ENCODE results near the gene FAF1.

Gene FAF1

DNA sequence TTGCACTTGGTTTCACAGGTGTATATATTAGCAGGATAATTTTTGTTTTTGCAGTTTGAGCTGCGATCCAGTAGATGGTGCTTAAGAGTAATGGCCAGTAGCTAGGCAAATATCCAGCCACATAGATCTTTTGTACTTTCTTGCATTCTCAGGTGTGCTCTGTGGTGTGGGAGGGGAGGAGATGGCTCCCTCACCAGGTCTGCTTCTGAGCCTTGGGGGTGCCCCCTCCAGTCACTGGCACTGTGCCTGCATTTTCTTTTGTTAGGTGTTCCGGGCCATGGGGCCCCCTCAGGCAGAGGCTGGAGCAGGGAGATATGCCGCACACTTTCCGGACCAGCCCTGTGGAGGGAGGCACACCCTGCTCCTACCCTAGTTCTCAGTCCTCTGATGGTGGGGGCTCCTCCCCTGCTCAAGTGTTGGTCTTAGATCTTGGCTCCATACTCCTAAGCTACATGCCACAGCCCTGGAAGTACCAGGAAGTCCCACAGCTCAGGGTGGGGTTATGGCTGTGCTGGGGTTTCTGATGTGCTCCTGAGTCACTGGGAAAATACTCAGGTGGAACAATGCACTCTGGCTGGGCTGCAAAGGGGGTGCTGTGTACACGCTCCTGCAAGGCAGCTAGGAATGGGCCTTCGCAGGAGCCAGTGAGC lies 339.3 kb downstream of the FAF1 start:
- peak in 1 of 5 experiments; percentile 8 for DNase-seq

DNA sequence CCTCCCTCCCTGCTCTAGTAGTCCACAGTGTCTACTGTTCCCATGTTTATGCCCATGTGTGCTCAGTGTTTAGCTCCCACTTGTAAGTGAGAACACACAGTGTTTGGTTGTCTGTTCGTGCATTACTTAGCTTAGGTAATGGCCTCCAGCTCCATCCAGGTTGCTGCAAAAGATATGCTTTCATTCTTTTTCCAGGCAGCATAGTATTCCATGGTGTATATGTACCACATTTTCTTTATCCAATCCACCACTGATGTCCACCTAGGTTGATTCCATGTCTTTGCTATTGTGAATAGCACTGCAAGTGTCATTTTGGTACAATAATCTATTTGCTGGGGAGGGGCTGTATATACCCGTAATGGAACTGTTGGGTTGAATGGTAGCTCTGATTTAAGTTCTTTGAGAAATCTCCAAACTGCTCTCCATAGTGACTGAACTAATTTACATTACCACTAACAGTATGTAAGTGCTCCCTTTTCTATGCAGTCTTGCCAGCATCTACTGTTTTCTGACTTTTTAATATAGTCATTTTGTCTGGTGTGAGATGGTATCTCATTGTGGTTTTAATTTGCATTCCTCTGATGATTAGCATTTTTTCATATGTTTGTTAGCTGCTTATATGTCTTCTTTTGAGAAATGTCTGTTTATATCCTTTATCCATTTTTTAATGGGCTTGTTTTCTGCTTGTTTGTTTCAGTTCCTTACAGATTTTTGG lies 344.9 kb downstream of the FAF1 start:
- peak in 1 of 5 experiments; percentile 31 for DNase-seq

DNA sequence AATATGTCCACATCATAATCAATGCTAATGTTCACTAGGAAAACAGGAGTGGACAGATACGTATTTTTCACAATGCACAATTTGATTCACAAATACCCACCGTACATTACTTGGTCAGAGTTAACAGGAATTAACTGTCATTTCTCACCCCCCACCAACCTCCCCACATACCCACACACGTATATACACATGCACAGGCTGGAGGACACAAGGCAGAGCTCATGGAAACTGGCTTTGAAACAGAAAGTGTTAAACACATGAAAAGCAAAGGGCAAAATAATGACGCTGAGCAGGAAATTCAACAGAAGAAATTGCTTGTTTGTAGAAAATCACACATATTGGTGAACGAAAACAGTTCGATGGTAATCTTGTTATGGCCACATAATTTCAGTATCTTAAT lies 348.4 kb downstream of the FAF1 start:
- peak in 2 of 5 experiments; percentile 3 to 57 for DNase-seq

- DNase-seq = no peak
These were observed 349.5 kb downstream of the FAF1 start for GRCh38 chr1:50610563-50610962.

- no peak for DNase-seq
These were observed 350.6 kb downstream of the FAF1 start for GRCh38 chr1:50609508-50609907.

GRCh38 chr1:50605186-50605875 lies 354.7 kb downstream of the FAF1 start:
- DNase-seq = peak in 1 of 5 experiments; percentile 37

GRCh38 chr1:50604580-50604979 lies 355.5 kb downstream of the FAF1 start:
- no peak for DNase-seq

DNA sequence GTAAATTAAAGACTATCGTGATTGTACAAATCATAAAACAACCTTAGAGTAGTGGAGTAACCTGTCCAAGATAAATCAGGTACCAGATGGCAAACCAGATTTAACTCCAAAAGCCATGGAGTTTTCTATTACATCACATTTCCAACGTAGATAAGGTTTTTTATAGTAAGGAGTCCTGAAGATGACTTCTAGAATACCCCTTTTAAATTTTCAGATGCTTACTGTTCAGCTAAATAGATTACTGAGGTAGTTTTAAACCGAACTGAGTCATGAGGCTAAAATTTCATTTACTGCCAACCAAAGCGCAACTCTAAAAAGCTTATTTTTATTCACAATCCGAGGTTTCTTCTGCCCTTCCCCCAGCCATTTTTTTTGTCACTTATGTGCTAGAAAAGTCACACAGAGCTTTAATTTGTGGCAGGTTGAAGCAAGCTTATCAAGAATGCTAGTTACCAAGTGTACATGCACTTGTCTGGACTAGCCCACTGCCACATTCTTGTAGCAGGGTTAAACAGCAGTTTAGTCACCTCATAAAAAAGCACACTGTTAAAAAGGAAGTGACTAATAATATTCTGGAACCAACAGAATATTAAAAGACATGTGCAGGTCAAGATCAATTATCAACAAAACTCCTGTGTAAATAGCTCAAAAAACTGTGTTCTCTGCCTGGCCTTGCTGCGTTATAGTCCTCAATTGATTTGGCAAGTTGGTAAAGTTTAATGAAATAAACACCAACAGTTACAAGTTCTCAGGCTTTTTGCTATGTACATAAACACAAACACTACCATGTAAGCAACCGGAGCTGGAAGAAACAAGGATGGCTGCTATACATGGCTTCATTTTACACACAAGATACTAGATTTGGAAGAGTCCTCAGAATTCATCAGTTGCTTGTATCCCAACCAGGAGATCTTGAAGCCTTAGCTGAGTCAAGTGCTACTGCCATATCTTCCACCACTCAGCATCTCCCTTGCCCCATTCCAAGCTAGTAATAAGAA lies 356.5 kb downstream of the FAF1 start:
- DNase-seq = no peak

DNA sequence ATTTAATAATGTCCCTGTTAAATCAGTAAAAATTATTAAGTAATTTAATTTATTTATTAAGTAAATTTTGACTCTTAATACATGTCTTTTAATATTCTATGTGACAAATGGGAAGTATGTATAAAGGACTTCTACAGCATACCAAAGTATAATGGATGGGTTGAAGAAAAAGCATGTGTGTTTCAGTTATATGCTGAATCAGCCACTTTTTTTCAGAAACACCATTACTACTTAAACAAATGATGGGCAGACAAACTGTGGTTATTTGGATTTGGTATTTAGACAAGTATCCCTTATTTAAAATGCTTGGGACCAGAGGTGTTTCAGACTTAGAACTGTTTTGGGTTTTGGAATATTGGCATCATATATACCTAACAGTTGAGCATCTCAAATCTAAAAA lies 360.5 kb downstream of the FAF1 start:
- DNase-seq = no peak

DNA sequence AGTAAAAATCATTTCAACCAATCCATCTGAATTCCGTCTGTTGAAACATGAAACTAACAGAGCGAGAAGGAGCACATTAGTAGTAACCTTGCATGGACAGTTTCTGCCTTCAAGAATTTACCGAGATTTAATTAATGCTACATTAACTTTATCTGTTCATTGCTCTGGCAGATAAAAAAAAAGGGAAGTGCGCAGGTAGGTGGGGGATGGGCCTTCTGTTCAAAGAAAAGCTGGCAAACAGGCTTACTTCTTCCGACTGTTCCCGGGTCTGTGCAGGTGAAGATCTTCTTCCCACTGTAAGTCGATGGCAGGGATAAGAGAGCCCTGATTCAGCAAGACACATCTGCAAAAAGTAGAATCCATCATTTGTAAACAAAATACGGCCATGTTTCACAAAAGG lies 364.2 kb downstream of the FAF1 start:
- DNase-seq = no peak

DNA sequence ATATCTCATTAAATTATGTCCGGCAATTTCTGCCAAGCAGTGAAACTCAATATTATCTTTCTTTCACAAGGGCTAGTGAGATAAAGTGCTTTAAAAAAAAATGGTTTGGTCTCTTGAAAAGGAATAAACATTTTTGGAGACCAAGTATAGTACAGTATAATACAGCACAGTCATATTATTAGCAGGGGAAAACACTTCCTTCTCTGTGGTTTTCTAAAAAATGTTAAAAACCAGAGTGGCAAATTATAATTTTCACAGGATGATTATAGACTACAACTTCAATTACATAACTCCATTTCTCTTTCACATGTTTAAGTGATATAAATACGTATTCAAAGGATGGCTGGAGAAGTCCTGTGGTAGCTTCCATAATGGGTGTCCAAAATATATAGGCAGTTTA lies 366.6 kb downstream of the FAF1 start:
- DNase-seq = no peak

GRCh38 chr1:50591598-50591997 lies 368.5 kb downstream of the FAF1 start:
- no peak for DNase-seq

- DNase-seq = no peak
These were observed 377.7 kb downstream of the FAF1 start for GRCh38 chr1:50582346-50582745.

- no peak for DNase-seq
These were observed 390.0 kb downstream of the FAF1 start for GRCh38 chr1:50570066-50570468.

DNA sequence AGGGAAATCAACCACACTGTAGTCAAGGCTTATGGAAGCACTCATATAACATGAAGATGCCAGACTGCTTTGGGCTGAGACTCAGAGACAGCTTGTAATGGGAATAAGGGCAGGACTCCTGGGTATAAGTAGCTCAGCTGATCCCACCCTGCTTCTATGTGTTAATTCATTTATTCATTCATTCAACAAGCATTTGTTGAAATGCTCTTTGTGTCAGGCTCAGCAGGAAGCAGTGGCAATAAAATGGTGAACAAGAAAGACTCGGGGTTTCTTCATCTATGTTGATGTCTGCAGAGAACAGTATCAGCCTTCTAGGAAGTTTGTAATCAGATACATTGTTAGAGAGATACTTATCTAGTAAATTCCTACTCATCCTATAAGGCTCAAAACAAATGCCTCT lies 391.3 kb downstream of the FAF1 start:
- no peak for DNase-seq

- no peak for DNase-seq
These were observed 393.7 kb downstream of the FAF1 start for GRCh38 chr1:50566405-50566804.

DNA sequence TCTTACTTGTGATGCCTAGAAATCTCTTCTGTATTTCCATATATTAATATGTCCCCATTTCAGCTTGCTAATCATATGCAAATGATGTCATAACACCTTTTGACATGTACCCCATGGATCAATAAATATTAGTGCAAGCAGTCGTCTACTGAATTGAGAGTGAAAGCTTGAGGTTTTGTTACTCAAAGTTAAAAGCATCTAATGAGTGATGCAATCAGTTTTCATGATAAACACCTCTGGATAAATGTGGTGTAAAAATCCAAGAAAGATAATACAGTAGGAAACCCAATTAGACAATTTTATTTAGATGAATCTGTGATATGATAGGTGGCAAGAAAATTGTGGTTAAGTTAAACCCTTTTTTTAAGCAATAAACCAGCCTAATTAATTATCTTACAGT lies 395.6 kb downstream of the FAF1 start:
- DNase-seq = no peak

- no peak for DNase-seq
These were observed 398.0 kb downstream of the FAF1 start for GRCh38 chr1:50562106-50562505.

GRCh38 chr1:50559421-50559820 lies 400.6 kb downstream of the FAF1 start:
- no peak for DNase-seq

- DNase-seq = no peak
These were observed 406.1 kb downstream of the FAF1 start for GRCh38 chr1:50553921-50554320.

GRCh38 chr1:50548243-50548642 lies 411.8 kb downstream of the FAF1 start:
- no peak for DNase-seq

DNA sequence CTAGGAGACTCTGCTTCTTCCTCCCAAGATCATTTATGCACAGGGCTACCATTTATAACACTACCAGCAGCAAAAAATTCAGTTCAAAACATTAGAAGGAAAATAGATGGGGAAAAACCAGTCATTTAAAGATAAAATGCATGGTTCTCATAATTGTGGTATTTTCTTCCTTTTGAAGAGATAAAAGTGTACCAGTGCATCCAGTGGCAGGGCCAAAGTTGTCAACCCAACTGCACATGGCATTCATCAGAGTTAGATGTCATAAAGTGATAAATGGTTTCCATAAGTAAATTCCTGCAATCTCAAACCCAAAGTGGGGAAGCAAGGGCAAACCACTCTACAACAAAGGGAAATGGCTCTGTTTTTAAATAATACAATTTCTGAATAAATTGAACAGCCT lies 417.7 kb downstream of the FAF1 start:
- no peak for DNase-seq

DNA sequence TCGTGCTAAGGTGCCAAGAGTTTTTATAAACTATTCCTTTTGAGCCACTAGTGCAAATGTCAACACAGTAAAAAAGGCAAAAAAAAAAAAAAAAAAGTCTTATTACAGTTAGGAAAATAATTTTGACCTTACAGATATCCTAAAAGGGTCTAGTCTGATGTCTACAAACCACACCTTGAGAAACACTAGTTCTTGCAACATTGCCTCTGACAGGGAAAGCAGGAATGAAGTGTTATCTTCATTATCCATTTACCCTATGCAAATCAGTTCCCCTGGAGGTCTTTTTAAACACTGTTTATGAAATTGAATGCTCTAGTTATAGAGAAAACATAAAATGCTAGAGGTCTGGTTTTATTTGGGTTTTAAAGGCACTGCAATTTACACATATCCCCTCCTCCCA lies 421.6 kb downstream of the FAF1 start:
- no peak for DNase-seq
